MM.1S (cell line): Measurements from ENCODE around the gene RBM25.

Experiments
- DNase-seq: peaks from one replicate; pipeline ENCODE4 v3.0.0-alpha.2; 2015
- H2AFZ ChIP-seq: fragments of 300-600 bp; sonication (generic); 2 replicates; pipeline ENCODE4 v1.6.0; 2016; ENCODE audit warnings: antibody characterized with exemption, low read length
- H3F3A ChIP-seq: fragments of 300-600 bp; sonication (generic); 2 replicates; pipeline ENCODE4 v1.6.1; 2016; ENCODE audit warnings: mild to moderate bottlenecking, antibody characterized with exemption, low read length, moderate library complexity, mixed read lengths; ENCODE audit not compliant: insufficient read depth
- H3K27ac ChIP-seq: fragments of 300-600 bp; sonication (generic); 2 replicates; pipeline ENCODE4 v1.5.1; 2016; ENCODE audit warnings: mild to moderate bottlenecking, low read length
- H3K27me3 ChIP-seq: fragments of 300-600 bp; sonication (generic); replicated peaks from 2 replicates; pipeline ENCODE4 v1.6.0; 2016; ENCODE audit warnings: low read length; ENCODE audit not compliant: insufficient read depth
- H3K36me3 ChIP-seq: fragments of 300-600 bp; sonication (generic); replicated peaks from 2 replicates; pipeline ENCODE4 v1.6.1; 2016; ENCODE audit warnings: mild to moderate bottlenecking, low read length, mixed read lengths; ENCODE audit not compliant: insufficient read depth
- H3K4me1 ChIP-seq: fragments of 300-600 bp; sonication (generic); 2 replicates; pipeline ENCODE4 v1.6.1; 2016; ENCODE audit warnings: low read length, mixed read lengths
- H3K4me2 ChIP-seq: fragments of 300-600 bp; sonication (generic); 2 replicates; pipeline ENCODE4 v1.6.0; 2016; ENCODE audit warnings: low read depth, low read length
- H3K4me3 ChIP-seq: fragments of 300-600 bp; sonication (generic); 2 replicates; pipeline ENCODE4 v1.5.1; 2016; ENCODE audit warnings: low read length, mixed read lengths
- H3K79me2 ChIP-seq: fragments of 300-600 bp; sonication (generic); 2 replicates; pipeline ENCODE4 v1.6.1; 2016; ENCODE audit warnings: mixed run types, low read length, mixed read lengths
- H3K9ac ChIP-seq: fragments of 300-600 bp; sonication (generic); 2 replicates; pipeline ENCODE4 v1.6.1; 2016; ENCODE audit warnings: low read length, mixed read lengths
- H3K9me2 ChIP-seq: fragments of 300-600 bp; sonication (generic); replicated peaks from 2 replicates; pipeline ENCODE4 v1.6.1; 2016; ENCODE audit warnings: mild to moderate bottlenecking, low read length, mixed read lengths; ENCODE audit not compliant: insufficient read depth
- H3K9me3 ChIP-seq: fragments of 300-600 bp; sonication (generic); replicated peaks from 2 replicates; pipeline ENCODE4 v1.6.1; 2016; ENCODE audit warnings: mild to moderate bottlenecking, low read length, mixed read lengths; ENCODE audit not compliant: insufficient read depth
- H4K20me1 ChIP-seq: fragments of 300-600 bp; sonication (generic); 2 replicates; pipeline ENCODE4 v1.6.1; 2016; ENCODE audit warnings: mild to moderate bottlenecking, low read length, moderate library complexity, mixed read lengths; ENCODE audit not compliant: insufficient read depth
- CTCF ChIP-seq: fragments of 300-600 bp; sonication (generic); IDR thresholded peaks from 2 replicates; pipeline ENCODE4 v1.5.1; 2016; ENCODE audit warnings: antibody characterized with exemption, low read length, mixed read lengths
- EZH2 ChIP-seq: fragments of 300-600 bp; sonication (generic); optimal IDR thresholded peaks from 2 replicates; pipeline ENCODE3; 2017; ENCODE audit warnings: low read depth, mild to moderate bottlenecking, antibody characterized with exemption, low read length, mixed read lengths
- EZH2phosphoT487 ChIP-seq: fragments of 300-600 bp; sonication (generic); IDR thresholded peaks from 2 replicates; pipeline ENCODE4 v1.6.1; 2018; ENCODE audit warnings: antibody characterized with exemption, low read length

Gene RBM25

DNA sequence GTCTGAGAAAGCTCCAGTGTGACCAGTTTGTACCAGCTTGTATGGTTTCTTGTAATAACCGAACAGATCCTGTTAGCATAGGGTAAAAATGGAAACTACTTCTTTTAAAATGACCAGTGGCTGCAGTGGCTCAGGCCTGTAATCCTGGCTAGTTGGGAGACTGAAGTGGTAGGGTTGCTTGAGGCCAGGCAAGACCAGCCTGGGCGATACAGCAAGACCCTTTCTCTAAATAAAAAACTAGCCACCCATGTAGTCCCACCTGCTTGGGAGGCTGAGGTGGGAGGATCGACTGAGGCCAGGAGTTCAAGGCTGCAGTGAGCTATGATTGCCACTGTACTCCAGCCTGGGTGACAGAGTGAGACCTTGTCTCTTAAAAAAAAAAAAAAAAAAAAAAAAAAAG lies 85.3 kb downstream of the RBM25 start:
- H3K9ac ChIP-seq: no peak overlapping the region
- peaks cover 59% of the 10 kb centered on the region for H3K79me2 ChIP-seq
- H3K4me1 ChIP-seq: peaks cover 15% of the 10 kb centered on the region
- H4K20me1 ChIP-seq: no peaks in the 10 kb centered on the region
- H3K9me2 ChIP-seq: no peaks in the 10 kb centered on the region
- H3K27me3 ChIP-seq: no peaks in the 10 kb centered on the region
- H3K4me3 ChIP-seq: no peak overlapping the region
- H3K36me3 ChIP-seq: no peaks in the 10 kb centered on the region
- TF ChIP-seq CTCF: no peak
- no peak for TF ChIP-seq EZH2phosphoT487
- TF ChIP-seq EZH2: no peak
- peak overlapping the region; percentile 67; the same call in 1 of the 2 replicates for H3K27ac ChIP-seq
- H3F3A ChIP-seq: peaks cover 15% of the 10 kb centered on the region
- no peak overlapping the region for H3K4me2 ChIP-seq
- no peak overlapping the region for H2AFZ ChIP-seq
- H3K9me3 ChIP-seq: no peaks in the 10 kb centered on the region
- no peak for DNase-seq

DNA sequence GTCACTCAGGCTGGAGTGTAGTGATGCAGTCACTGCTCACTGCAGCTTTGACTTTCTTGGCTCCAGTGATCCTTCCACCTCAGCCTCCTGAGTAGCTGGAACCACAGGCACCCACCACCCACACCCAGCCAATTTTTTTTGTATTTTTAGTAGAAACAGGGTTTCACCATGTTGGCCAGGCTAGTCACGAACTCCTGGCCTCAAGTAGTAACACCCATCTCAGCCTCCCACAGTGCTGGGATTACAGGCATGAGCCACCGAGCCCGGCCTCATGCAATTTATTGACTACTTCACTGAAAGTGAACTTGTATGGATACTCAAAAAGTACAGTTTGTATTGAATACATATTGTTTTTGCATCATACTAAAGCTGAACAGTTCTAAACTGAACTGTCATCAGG lies 87.0 kb downstream of the RBM25 start:
- no peaks in the 10 kb centered on the region for H3K27me3 ChIP-seq
- no peak overlapping the region for H2AFZ ChIP-seq
- peaks cover 15% of the 10 kb centered on the region for H3F3A ChIP-seq
- H3K9me2 ChIP-seq: no peaks in the 10 kb centered on the region
- H3K27ac ChIP-seq: no peak overlapping the region
- no peaks in the 10 kb centered on the region for H4K20me1 ChIP-seq
- no peak overlapping the region for H3K4me3 ChIP-seq
- no peak for TF ChIP-seq EZH2phosphoT487
- TF ChIP-seq CTCF: no peak
- TF ChIP-seq EZH2: no peak
- no peak for DNase-seq
- peaks cover 47% of the 10 kb centered on the region for H3K79me2 ChIP-seq
- H3K4me1 ChIP-seq: peaks cover 15% of the 10 kb centered on the region
- no peak overlapping the region for H3K9ac ChIP-seq
- H3K9me3 ChIP-seq: no peaks in the 10 kb centered on the region
- no peak overlapping the region for H3K4me2 ChIP-seq
- no peaks in the 10 kb centered on the region for H3K36me3 ChIP-seq

- TF ChIP-seq CTCF: no peak
- TF ChIP-seq EZH2phosphoT487: no peak
- no peak for TF ChIP-seq EZH2
- H3K4me2 ChIP-seq: no peak overlapping the region
- no peak overlapping the region for H3K27ac ChIP-seq
- H2AFZ ChIP-seq: no peak overlapping the region
- H3K9me2 ChIP-seq: no peaks in the 10 kb centered on the region
- H3K36me3 ChIP-seq: no peaks in the 10 kb centered on the region
- no peak for DNase-seq
- no peak overlapping the region for H3K4me3 ChIP-seq
- H4K20me1 ChIP-seq: no peaks in the 10 kb centered on the region
- H3K79me2 ChIP-seq: peaks cover 40% of the 10 kb centered on the region
- H3K9me3 ChIP-seq: no peaks in the 10 kb centered on the region
- H3K27me3 ChIP-seq: no peaks in the 10 kb centered on the region
- peaks cover 12% of the 10 kb centered on the region for H3K4me1 ChIP-seq
- peaks cover 12% of the 10 kb centered on the region for H3F3A ChIP-seq
- no peak overlapping the region for H3K9ac ChIP-seq
Observed at GRCh38 chr14:73146111-73146510, 87.8 kb downstream of the RBM25 start.
